H9 (cell line): ENCODE data around the gene TUBB1. TPM values are rescaled to one million over a fixed set of nuclear protein-coding genes. Genes with fewer than 3 reads are reported as not detected.

Experiments used
- DNase-seq: peaks from one replicate; pipeline ENCODE4 v3.0.0-alpha.2; 2017
- H2AFZ ChIP-seq: one replicate; pipeline ENCODE4 v1.6.1; 2013; ENCODE audit warnings: mild to moderate bottlenecking, low read length, control low read depth, moderate library complexity
- H2AK5ac ChIP-seq: 2 replicates; pipeline ENCODE4 v1.6.1; 2013; ENCODE audit warnings: low read length, control low read depth, mixed read lengths; ENCODE audit not compliant: insufficient read length
- H2BK120ac ChIP-seq: one replicate; pipeline ENCODE4 v1.6.1; 2013; ENCODE audit warnings: low read depth, mild to moderate bottlenecking, low read length, control low read depth, inconsistent platforms; ENCODE audit not compliant: poor library complexity, severe bottlenecking
- H2BK12ac ChIP-seq: 2 replicates; pipeline ENCODE4 v1.6.1; 2013; ENCODE audit warnings: low read length, control low read depth, mixed read lengths, low read depth; ENCODE audit not compliant: insufficient read length
- H2BK15ac ChIP-seq: 2 replicates; pipeline ENCODE4 v1.6.1; 2013; ENCODE audit warnings: low read depth, low read length, control low read depth
- H2BK20ac ChIP-seq: one replicate; pipeline ENCODE4 v1.6.1; 2013; ENCODE audit warnings: low read depth, mild to moderate bottlenecking, low read length, control low read depth, inconsistent platforms; ENCODE audit not compliant: poor library complexity, severe bottlenecking
- H2BK5ac ChIP-seq: 2 replicates; pipeline ENCODE4 v1.6.1; 2013; ENCODE audit warnings: low read length, control low read depth, mixed read lengths; ENCODE audit not compliant: insufficient read length
- H3K14ac ChIP-seq: 2 replicates; pipeline ENCODE4 v1.6.1; 2013; ENCODE audit warnings: low read length, control low read depth; ENCODE audit not compliant: insufficient read depth
- H3K18ac ChIP-seq: 2 replicates; pipeline ENCODE4 v1.6.1; 2013; ENCODE audit warnings: low read depth, mild to moderate bottlenecking, mixed read lengths, low read length, control low read depth; ENCODE audit not compliant: insufficient read length
- H3K23ac ChIP-seq: 2 replicates; pipeline ENCODE4 v1.6.1; 2013; ENCODE audit warnings: low read length, control low read depth, mixed read lengths, low read depth; ENCODE audit not compliant: insufficient read length
- H3K23me2 ChIP-seq: 2 replicates; pipeline ENCODE4 v1.6.1; 2013; ENCODE audit warnings: low read depth, mild to moderate bottlenecking, mixed read lengths, low read length, control low read depth; ENCODE audit not compliant: insufficient read length, poor library complexity, severe bottlenecking
- H3K27ac ChIP-seq: 2 replicates; pipeline ENCODE4 v1.5.1; 2013; ENCODE audit warnings: low read length, control low read depth, mixed read lengths, low read depth; ENCODE audit not compliant: insufficient read length
- H3K27me3 ChIP-seq: 2 replicates; pipeline ENCODE4 v1.6.1; 2013; ENCODE audit warnings: low read length, control low read depth, inconsistent platforms; ENCODE audit not compliant: insufficient read depth
- H3K4ac ChIP-seq: 2 replicates; pipeline ENCODE4 v1.6.1; 2013; ENCODE audit warnings: low read depth, mild to moderate bottlenecking, control low read depth, inconsistent platforms, low read length, moderate library complexity
- H3K4me1 ChIP-seq: 2 replicates; pipeline ENCODE4 v1.6.1; 2013; ENCODE audit warnings: low read length, control low read depth, inconsistent platforms; ENCODE audit not compliant: insufficient read depth
- H3K4me2 ChIP-seq: 2 replicates; pipeline ENCODE4 v1.6.1; 2013; ENCODE audit warnings: low read length, control low read depth, mixed read lengths; ENCODE audit not compliant: insufficient read length, insufficient read depth
- H3K56ac ChIP-seq: 2 replicates; pipeline ENCODE4 v1.6.1; 2013; ENCODE audit warnings: low read depth, mild to moderate bottlenecking, mixed read lengths, low read length, control low read depth; ENCODE audit not compliant: insufficient read length
- H3K79me1 ChIP-seq: 2 replicates; pipeline ENCODE4 v1.6.1; 2013; ENCODE audit warnings: low read depth, mild to moderate bottlenecking, moderate library complexity, low read length, control low read depth, inconsistent platforms; ENCODE audit not compliant: insufficient read depth, poor library complexity, severe bottlenecking
- H3K79me2 ChIP-seq: 2 replicates; pipeline ENCODE4 v1.6.1; 2013; ENCODE audit warnings: low read length, control low read depth, inconsistent platforms; ENCODE audit not compliant: insufficient read depth
- H3K9ac ChIP-seq: 2 replicates; pipeline ENCODE4 v1.6.1; 2013; ENCODE audit warnings: low read length, control low read depth, mixed read lengths; ENCODE audit not compliant: insufficient read length; ENCODE audit errors: extremely low read depth
- H3K9me3 ChIP-seq: one replicate; pipeline ENCODE4 v1.6.1; 2013; ENCODE audit warnings: low read depth, low read length, inconsistent platforms; ENCODE audit not compliant: control insufficient read depth
- H3T11ph ChIP-seq: one replicate; pipeline ENCODE4 v1.6.1; 2013; ENCODE audit warnings: mild to moderate bottlenecking, low read length, control low read depth, inconsistent platforms
- H4K20me1 ChIP-seq: one replicate; pipeline ENCODE4 v1.6.1; 2013; ENCODE audit not compliant: control insufficient read depth, insufficient read length, insufficient read depth
- H4K5ac ChIP-seq: 2 replicates; pipeline ENCODE4 v1.6.1; 2013; ENCODE audit warnings: low read depth, mild to moderate bottlenecking, mixed read lengths, low read length, control low read depth; ENCODE audit not compliant: insufficient read length
- H4K8ac ChIP-seq: replicated peaks from 2 replicates; pipeline ENCODE4 v1.6.1; 2013; ENCODE audit warnings: low read length, control low read depth, mixed read lengths, low read depth; ENCODE audit not compliant: insufficient read length
- H4K91ac ChIP-seq: 2 replicates; pipeline ENCODE4 v1.6.1; 2013; ENCODE audit warnings: low read depth, mild to moderate bottlenecking, moderate library complexity, mixed read lengths, low read length, control low read depth; ENCODE audit not compliant: insufficient read length
- H3K27ac Mint-ChIP-seq, 3 experiments: 2 replicates in 2 of 3; 3 replicates in 1 of 3; pipeline ENCODE4 v1.8.0; 2020 to 2021; ENCODE audit warnings: mixed read lengths in 3 of 3, mild to moderate bottlenecking in 1 of 3, moderate library complexity in 1 of 3
- H3K27me3 Mint-ChIP-seq: 2 replicates; pipeline ENCODE4 v1.8.0; 2021; ENCODE audit warnings: low read depth, mild to moderate bottlenecking, moderate library complexity, mixed read lengths
- H3K36me3 Mint-ChIP-seq, 3 experiments: 2 replicates in 2 of 3; 3 replicates in 1 of 3; pipeline ENCODE4 v1.8.0; 2020 to 2021; ENCODE audit warnings: low read depth in 3 of 3, mixed read lengths in 3 of 3; ENCODE audit not compliant: insufficient read depth in 1 of 3
- H3K4me1 Mint-ChIP-seq, 2 experiments: 2 replicates each; pipeline ENCODE4 v1.8.0; 2020; ENCODE audit warnings: mixed read lengths in 2 of 2
- H3K4me3 Mint-ChIP-seq, 2 experiments: 2 replicates in 1 of 2; 3 replicates in 1 of 2; pipeline ENCODE4 v1.8.0; 2020 to 2021; ENCODE audit warnings: mild to moderate bottlenecking in 2 of 2, mixed read lengths in 2 of 2, moderate library complexity in 1 of 2
- H3K9me3 Mint-ChIP-seq, 2 experiments: 2 replicates in 1 of 2; 3 replicates in 1 of 2; pipeline ENCODE4 v1.8.0; 2020; ENCODE audit warnings: mild to moderate bottlenecking in 2 of 2, mixed read lengths in 2 of 2, moderate library complexity in 1 of 2
- WGBS: extraction: QIAGEN DNeasy Blood & Tissue Kit; methylation state at CpG from one replicate; pipeline ENCODE4 v1.1.7; 2013; ENCODE audit warnings: missing lambda C conversion rate, low lambda C conversion rate, mixed read lengths; ENCODE audit not compliant: insufficient read length; ENCODE audit errors: extremely low coverage; 5-methylcytosine and 5-hydroxymethylcytosine counted together
- total RNA-seq: library from RNA; stranded (reverse); gene quantifications from 2 replicates; pipeline ENCODE4 v1.2.1, GENCODE V29; 2021
- TF ChIP-seq, protein P1 (sequence below): fragments of 200-600 bp; sonication (generic); conservative IDR thresholded peaks from 3 replicates; pipeline ENCODE4 v1.8.0; 2021; ENCODE audit warnings: antibody characterized with exemption, mild to moderate bottlenecking

The TUBB1 gene
- total RNA-seq, 1 experiment from 2014 or later = not detected

DNA sequence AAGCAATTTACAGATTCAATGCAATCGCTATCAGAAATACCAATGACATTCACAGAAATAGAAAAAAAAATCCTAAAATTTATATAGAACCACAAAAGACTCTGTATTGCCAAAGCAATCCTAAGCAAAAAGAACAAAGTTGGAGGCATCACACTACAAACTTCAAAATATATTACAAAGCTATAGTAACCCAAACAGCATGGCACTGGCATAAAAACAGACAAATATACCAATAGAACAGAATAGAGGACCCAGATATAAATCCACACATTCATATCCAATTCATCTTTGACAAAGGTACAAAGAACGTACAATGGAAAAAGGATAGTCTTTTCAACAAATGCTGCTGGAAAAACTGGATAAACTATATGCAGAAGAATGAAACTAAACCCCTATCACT is 49.8 kb upstream of the TUBB1 start:
- Histone ChIP-seq H2BK15ac (no peak overlapping the region), H2BK20ac (no peak overlapping the region), H3K18ac (no peak overlapping the region), H3K56ac (no peak overlapping the region), H4K20me1 (no peaks in the 10 kb centered on the region), H3K4me1 (no peaks in the 10 kb centered on the region), H4K8ac (no peak overlapping the region), H2AFZ (no peak overlapping the region), H3K4me2 (no peak overlapping the region), H4K91ac (no peak overlapping the region), H2BK120ac (no peak overlapping the region), H3K79me1 (no peaks in the 10 kb centered on the region), H4K5ac (no peak overlapping the region), H2AK5ac (no peak overlapping the region), H3K79me2 (no peaks in the 10 kb centered on the region), H3K4ac (no peak overlapping the region), H3K9ac (no peak overlapping the region), H3K14ac (no peak overlapping the region), H3K23me2 (no peaks in the 10 kb centered on the region), H2BK12ac (no peak overlapping the region), H3K9me3 (no peaks in the 10 kb centered on the region), H3K27ac (no peak overlapping the region), H3T11ph (no peak overlapping the region), H3K27me3 (no peaks in the 10 kb centered on the region), H3K23ac (no peak overlapping the region), H2BK5ac (no peak overlapping the region)
- H3K4me1 Mint-ChIP-seq = peaks cover 9 to 12% of the 10 kb centered on the region in 2 experiments; a peak in 3 of 4 replicates
- peaks cover 0 to 3% (median 0%) of the 10 kb centered on the region in 3 experiments; a peak in 2 of 7 replicates for H3K36me3 Mint-ChIP-seq
- DNase-seq = no peak
- no peak overlapping the region for H3K4me3 Mint-ChIP-seq
- TF ChIP-seq, protein P1, sequence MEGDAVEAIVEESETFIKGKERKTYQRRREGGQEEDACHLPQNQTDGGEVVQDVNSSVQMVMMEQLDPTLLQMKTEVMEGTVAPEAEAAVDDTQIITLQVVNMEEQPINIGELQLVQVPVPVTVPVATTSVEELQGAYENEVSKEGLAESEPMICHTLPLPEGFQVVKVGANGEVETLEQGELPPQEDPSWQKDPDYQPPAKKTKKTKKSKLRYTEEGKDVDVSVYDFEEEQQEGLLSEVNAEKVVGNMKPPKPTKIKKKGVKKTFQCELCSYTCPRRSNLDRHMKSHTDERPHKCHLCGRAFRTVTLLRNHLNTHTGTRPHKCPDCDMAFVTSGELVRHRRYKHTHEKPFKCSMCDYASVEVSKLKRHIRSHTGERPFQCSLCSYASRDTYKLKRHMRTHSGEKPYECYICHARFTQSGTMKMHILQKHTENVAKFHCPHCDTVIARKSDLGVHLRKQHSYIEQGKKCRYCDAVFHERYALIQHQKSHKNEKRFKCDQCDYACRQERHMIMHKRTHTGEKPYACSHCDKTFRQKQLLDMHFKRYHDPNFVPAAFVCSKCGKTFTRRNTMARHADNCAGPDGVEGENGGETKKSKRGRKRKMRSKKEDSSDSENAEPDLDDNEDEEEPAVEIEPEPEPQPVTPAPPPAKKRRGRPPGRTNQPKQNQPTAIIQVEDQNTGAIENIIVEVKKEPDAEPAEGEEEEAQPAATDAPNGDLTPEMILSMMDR = no peak
- WGBS = no CpG with 5 or more reads among the region's 2 CpGs
- no peak overlapping the region for H3K27ac Mint-ChIP-seq
- peaks cover 4% of the 10 kb centered on the region for H3K27me3 Mint-ChIP-seq
- peaks cover 12 to 15% of the 10 kb centered on the region in 2 experiments for H3K9me3 Mint-ChIP-seq
